Measurements from ENCODE around the gene PAX5. TPM values are rescaled to one million over a fixed set of nuclear protein-coding genes. Genes with fewer than 3 reads are reported as not detected.

Gene PAX5
- total and polyA plus RNA-seq, 2 of the 13 experiments (the other 11 are each of a cell fraction or from before 2014, with no cell fraction given): not detected

GRCh38 chr9:36813154-36813553 is 220.9 kb downstream of the PAX5 start:
- H2AFZ ChIP-seq (ENCODE audit: low read length): no peak overlapping the region
- H3K4me2 ChIP-seq (ENCODE audit: low read depth, low read length): no peak overlapping the region
- in situ Hi-C loops (cut with HindIII; ENCODE audit: extremely low pct_ligation_motif_present, low pct_unique_long_range_greater_than_20kb): no loop called here
- no peak for FAIRE-seq
- no peak overlapping the region for H3K9ac ChIP-seq (ENCODE audit: insufficient read depth, low read depth, low read length)
- DNase-seq (ENCODE audit: low spot score): no peak
- 13% methylated on average over 10 of the region's 10 CpGs for WGBS (ENCODE audit: low lambda C conversion rate)
- ATAC-seq: no peak
- H3K4me1 ChIP-seq (ENCODE audit: insufficient read depth, low read length): 0 out of 2 replicates have a peak, but pooled peaks cover 5% of the 10 kb centered on the region
- ChIA-PET CTCF (ENCODE audit: low intra/inter-chr PET ratio, low total read pairs) (no interaction called here), POLR2A (no interaction called here)
- no peaks in the 10 kb centered on the region for H4K20me1 ChIP-seq (ENCODE audit: insufficient read depth, low read length)
- TF ChIP-seq RAD21 (CRISPR knock-in tag; IDR thresholded peaks at IDR 0.05) (no peak), MTF2 (CRISPR knock-in tag; IDR thresholded peaks at IDR 0.05; ENCODE audit: borderline replicate concordance) (no peak), JUND (CRISPR knock-in tag; IDR thresholded peaks at IDR 0.05) (no peak), MIXL1 (CRISPR knock-in tag; IDR thresholded peaks at IDR 0.05) (no peak), RFX5 (IDR thresholded peaks at IDR 0.05; ENCODE audit: low read depth, low read length) (no peak), ZNF646 (CRISPR knock-in tag; IDR thresholded peaks at IDR 0.05) (no peak), SRF (IDR thresholded peaks at IDR 0.05; ENCODE audit: low read depth, low read length) (no peak), MTA3 (CRISPR knock-in tag; IDR thresholded peaks at IDR 0.05) (no peak), KDM6A (CRISPR knock-in tag; IDR thresholded peaks at IDR 0.05; ENCODE audit: low read depth) (no peak)
- H3K27ac ChIP-seq (ENCODE audit: extremely low read length, insufficient read depth, low read length): no peak overlapping the region
- no TSS peak for BruUV-seq (replicated peaks)
- H3K9me3 ChIP-seq (ENCODE audit: low read length): no peaks in the 10 kb centered on the region
- H3K79me2 ChIP-seq (ENCODE audit: insufficient read depth, low read length): no peaks in the 10 kb centered on the region
- no peaks in the 10 kb centered on the region for H3K36me3 ChIP-seq (replicated peaks in 1 of 2; ENCODE audit: control insufficient read depth in 1 of 2, insufficient read depth in 2 of 2, low read length in 2 of 2)
- H3K27me3 ChIP-seq (ENCODE audit: control insufficient read depth in 1 of 2, insufficient read depth in 2 of 2, low read length in 2 of 2): no peaks in the 10 kb centered on the region; a peak in 1 of 5 replicates
- H3K4me3 ChIP-seq (replicated peaks in 1 of 3; ENCODE audit: insufficient read depth in 1 of 3, low read depth in 2 of 3, low read length in 3 of 3): no peak overlapping the region
- intact Hi-C loops (cut with micrococcal nuclease; ENCODE audit: unreplicated experiment): no loop called here

All from HepG2 (cell line).